Neural cell (in vitro differentiated cells): Measurements from ENCODE around the gene SPSB3.

ENCODE experiments used
- CTCF ChIP-seq: fragments of 450-650 bp; IDR thresholded peaks from 2 replicates; pipeline ENCODE4 v1.5.1; 2014; ENCODE audit warnings: antibody characterized with exemption, mild to moderate bottlenecking, moderate library complexity; ENCODE audit not compliant: poor library complexity, severe bottlenecking
- EP300 ChIP-seq: fragments of 450-650 bp; conservative IDR thresholded peaks from 2 replicates; pipeline ENCODE4 v1.6.1; 2014; ENCODE audit warnings: antibody characterized with exemption, mild to moderate bottlenecking, moderate library complexity; ENCODE audit not compliant: poor library complexity, severe bottlenecking
- EZH2 ChIP-seq: fragments of 200-600, 300-800 bp; shearing (Covaris generic), sonication (generic); IDR thresholded peaks from 2 replicates; pipeline ENCODE4 v1.6.1; 2014; ENCODE audit warnings: antibody characterized with exemption, low read length, borderline replicate concordance, mild to moderate bottlenecking; ENCODE audit not compliant: insufficient read depth, poor library complexity, severe bottlenecking
- POLR2AphosphoS5 ChIP-seq: IDR thresholded peaks from 2 replicates; pipeline ENCODE4 v1.6.1; 2012

GRCh38 chr16:1791943-1792812 is 9.8 kb upstream of the SPSB3 start:
- no peak for TF ChIP-seq CTCF
- TF ChIP-seq EZH2, result no peak
- TF ChIP-seq EP300, result no peak
- TF ChIP-seq POLR2AphosphoS5, result no peak
